Measurements from ENCODE around the gene SCCPDH.
A peak's percentile ranks its signal among the peaks of the same experiment; 100 is the strongest.
"Not testable (repeated sequence)": the region's sequence is repeated elsewhere in the genome, so short reads cannot be mapped to it uniquely, and the experiment has no call there.

SCCPDH gene

DNA sequence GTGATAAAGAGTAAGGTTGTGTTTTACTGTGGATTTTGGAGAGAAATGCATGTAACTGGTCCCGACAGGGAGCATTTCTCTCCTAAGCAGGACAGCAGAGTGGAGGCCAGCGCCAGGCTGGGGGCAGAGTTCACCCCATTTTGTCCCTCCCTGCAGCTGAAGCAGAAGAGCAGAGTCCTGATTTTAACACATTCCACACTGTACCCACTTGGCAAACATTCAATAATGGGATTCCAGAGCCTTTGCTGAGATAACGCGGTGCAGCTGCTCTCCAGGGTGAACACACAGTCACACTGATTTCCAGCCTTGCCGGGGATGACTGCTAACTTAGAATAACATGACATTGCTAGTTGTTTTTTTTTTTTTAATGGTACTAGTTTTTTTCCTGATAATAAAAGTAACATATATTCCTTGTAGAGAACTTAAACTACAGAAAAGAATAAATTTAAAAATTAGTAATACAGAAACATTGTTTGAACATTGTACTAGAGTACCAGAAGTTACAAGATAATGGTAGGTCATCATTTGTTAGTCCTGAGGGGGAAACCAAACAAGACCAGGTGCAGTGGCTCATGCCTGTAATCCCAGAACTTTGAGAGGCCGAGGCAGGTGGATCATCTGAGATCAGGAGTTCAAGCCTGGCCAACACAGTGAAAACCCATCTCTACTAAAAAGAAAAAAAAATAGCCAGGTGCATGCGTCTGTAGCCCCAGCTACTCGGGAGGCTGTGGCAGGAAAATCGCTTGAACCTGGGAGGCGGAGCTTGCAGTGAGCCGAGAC, 77.2 kb downstream of the SCCPDH start:
- DNase-seq (ENCODE audit: low spot score), result peak; percentile 11
- no peak overlapping the region for H3K27ac ChIP-seq
- H3K4me3 ChIP-seq, result no peak overlapping the region
- TF ChIP-seq, protein P1, sequence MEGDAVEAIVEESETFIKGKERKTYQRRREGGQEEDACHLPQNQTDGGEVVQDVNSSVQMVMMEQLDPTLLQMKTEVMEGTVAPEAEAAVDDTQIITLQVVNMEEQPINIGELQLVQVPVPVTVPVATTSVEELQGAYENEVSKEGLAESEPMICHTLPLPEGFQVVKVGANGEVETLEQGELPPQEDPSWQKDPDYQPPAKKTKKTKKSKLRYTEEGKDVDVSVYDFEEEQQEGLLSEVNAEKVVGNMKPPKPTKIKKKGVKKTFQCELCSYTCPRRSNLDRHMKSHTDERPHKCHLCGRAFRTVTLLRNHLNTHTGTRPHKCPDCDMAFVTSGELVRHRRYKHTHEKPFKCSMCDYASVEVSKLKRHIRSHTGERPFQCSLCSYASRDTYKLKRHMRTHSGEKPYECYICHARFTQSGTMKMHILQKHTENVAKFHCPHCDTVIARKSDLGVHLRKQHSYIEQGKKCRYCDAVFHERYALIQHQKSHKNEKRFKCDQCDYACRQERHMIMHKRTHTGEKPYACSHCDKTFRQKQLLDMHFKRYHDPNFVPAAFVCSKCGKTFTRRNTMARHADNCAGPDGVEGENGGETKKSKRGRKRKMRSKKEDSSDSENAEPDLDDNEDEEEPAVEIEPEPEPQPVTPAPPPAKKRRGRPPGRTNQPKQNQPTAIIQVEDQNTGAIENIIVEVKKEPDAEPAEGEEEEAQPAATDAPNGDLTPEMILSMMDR (IDR thresholded peaks at IDR 0.05), result no peak

DNA sequence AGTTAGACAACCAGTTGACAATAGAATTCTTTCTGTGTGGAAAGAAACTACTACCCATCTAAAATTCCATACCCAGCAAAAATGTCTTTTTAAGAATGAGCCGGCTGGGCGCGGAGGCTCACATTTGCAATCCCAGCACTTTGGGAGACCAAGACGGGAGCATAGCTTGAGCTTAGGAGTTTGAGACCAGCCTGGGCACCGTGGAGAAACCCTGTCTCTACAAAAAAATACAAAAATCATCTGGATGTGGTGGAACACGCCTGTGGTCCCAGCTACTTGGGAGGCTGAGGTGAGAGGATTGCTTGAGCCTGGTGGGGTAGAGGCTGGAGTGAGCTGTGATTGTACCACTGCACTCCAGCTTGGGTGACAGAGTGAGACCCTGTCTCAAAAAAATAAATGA, 79.2 kb downstream of the SCCPDH start:
- TF ChIP-seq, protein P1 (IDR thresholded peaks at IDR 0.05), result no peak
- H3K27ac ChIP-seq, result no peak overlapping the region
- H3K4me3 ChIP-seq, result no peak overlapping the region
- no peak for DNase-seq (ENCODE audit: low spot score)

DNA sequence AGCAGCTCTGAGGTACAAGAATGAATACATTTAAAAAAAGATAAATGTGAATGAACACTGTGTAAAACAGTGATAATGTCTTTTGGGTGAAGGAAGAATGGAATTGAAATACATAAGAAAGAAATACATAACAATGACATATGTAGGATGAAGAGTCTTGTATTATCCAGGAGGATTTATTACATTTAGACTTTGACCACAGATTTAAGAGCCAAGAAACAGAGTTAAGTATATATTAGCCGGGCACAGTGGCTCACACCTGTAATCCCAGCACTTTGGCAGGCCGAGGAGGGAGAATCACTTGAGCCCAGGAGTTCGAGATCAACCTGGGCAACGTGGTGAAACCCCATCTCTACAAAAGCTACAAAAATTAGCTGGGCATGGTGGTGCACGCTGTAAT, 79.7 kb downstream of the SCCPDH start:
- H3K27ac ChIP-seq, result no peak overlapping the region
- no peak overlapping the region for H3K4me3 ChIP-seq
- no peak for DNase-seq (ENCODE audit: low spot score)
- TF ChIP-seq, protein P1 (IDR thresholded peaks at IDR 0.05), result no peak

DNA sequence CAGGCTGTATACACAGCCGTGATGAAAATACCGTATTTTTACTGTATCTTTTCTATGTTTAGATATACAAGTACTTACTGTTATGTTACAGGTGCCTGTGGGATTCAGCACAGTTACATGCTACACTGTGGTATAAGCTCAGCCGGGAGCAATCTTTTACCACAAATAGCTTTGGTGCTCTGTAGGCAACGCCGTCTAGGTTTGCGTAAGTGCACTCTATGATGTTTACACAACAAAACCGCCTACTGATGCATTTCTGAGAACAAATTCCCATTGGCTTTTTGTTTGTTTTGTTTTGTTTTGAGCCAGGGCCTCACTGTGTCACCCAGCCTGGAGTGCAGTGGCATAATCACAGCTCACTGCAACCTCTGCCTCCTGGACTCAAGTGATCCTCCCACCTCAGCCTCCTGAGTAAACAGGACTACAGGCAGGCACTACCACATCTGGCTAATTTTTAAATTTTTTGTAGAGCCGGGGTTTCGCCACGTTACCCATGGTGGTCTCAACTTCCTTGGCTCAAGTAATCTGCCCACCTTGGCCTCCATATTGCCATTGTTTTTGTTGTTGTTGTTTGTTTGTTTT, 81.0 kb downstream of the SCCPDH start:
- DNase-seq (ENCODE audit: low spot score), result no peak
- TF ChIP-seq, protein P1 (IDR thresholded peaks at IDR 0.05), result no peak
- Histone ChIP-seq H3K4me3 (no peak overlapping the region), H3K27ac (no peak overlapping the region)

DNA sequence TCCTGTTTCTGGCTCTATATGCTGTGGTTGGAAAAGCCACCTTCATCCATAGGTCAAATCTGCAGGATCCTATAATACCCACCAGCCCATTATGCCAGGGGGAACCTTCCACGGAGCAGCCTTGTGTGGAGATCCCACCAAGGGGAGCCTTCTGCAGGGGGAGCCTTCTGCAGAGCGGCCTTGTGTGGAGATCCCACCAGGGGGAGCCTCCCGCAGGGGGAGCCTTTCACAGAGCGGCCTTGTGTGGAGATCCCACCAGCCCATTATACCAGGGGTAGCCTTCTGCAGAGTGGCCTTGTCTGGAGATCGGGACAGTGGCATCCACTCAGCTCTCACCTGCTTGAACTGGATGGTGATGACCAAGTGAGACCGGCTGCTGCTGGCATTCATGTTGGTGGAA, 85.3 kb downstream of the SCCPDH start:
- DNase-seq (ENCODE audit: low spot score), result no peak
- TF ChIP-seq, protein P1 (IDR thresholded peaks at IDR 0.05), result no peak
- no peak overlapping the region for H3K4me3 ChIP-seq
- no peak overlapping the region for H3K27ac ChIP-seq

DNA sequence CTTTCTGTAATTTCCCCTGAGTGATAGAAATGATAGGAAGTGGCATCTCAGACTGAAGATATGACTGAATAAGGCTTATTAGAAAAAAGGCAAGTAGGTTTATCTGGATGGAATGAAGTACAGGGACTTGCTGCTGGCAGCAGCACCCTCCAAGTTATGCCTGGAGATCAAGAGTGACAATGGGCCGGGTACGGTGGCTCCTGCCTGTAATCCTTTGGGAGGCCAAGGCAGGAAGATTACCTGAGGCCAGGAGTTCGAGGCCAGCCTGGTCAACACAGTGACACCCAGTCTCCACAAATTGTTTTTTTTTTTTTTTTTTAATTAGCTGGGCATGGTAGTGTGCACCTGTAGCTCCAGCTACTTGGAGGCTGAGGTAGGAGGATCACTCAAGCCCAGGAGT, 87.8 kb downstream of the SCCPDH start:
- TF ChIP-seq, protein P1 (IDR thresholded peaks at IDR 0.05), result no peak
- Histone ChIP-seq H3K27ac (no peak overlapping the region), H3K4me3 (no peak overlapping the region)
- no peak for DNase-seq (ENCODE audit: low spot score)

DNA sequence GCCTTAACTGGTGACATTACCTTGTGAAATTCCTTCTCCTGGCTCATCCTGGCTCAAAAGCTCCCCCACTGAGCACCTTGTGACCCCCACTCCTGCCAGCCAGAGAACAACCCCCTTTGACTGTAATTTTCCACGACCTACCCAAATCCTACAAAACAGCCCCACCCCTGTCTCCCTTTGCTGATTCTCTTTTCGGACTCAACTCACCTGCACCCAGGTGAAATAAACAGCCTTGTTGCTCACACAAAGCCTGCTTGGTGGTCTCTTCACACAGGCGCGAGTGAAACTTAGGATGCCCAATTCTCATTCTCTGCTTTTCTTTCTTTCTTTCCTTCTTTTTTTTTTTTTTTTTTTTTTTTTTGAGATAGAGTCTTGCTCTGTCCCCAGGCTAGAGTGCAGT, 89.1 kb downstream of the SCCPDH start:
- H3K27ac ChIP-seq; H3K4me3 ChIP-seq; DNase-seq (ENCODE audit: low spot score): not testable (repeated sequence)
